Hepatic stellate cell (primary cell): Measurements from ENCODE around the gene ADCY2.

Experiments used
- DNase-seq: peaks from one replicate; pipeline ENCODE4 v3.0.0; 2011; ENCODE audit warnings: low spot score

ADCY2 gene

DNA sequence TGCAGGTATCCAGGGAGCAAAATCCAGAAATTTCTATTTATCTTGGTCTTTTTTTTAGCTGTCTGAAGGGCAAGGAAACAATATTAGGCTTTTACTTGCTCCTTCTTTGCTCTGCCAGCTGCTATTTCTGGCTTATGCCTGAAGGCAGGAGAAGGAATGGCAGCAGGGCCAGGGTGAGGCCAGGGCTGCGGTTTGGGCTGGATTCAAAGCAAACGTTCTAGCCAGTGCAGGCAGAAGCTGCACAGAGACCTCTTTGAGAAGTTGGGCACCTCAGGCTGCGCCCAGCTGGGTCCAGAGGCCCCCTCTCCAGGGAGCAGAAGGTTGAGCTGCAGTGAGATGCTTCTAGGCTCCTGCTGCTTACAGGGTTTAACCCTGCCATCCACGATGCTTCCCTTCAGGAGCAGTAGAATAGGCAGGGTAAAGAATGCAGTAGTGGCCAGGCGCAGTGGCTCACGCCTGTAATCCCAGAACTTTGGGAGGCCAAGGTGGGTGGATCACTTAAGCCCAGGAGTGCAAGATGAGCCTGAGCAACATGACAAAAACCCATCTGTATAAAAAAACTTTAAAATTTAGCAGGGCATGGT lies 201.2 kb downstream of the ADCY2 start:
- DNase-seq, result no peak

DNA sequence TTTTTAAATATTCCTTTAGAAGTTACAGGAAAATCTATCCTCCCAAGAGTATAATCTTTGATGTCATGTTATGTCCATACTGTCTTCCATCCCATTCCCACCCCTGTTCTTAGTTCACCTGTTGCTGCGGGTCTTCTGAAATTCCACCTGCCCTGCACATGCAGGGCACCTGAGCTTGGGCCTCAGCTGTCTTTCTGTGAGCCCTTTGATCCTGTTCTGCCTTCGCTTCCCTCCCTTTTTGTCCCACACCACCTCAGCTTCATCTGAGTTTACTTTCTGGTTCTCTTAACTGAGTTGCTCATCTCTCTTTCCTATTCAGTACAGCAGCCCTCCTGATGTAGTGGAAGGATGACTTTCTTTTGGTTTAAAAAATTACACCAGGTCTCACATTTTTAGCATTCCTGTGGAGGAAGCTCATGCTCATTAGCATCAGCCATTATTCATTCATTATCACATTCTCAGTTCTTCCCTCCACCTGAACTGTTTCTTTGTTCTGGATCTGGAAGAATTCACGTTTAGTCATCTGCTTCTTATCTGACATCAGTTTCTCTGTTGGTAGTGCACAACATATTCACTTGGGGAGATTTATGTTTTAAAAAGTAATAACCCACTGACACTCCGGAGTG lies 211.0 kb downstream of the ADCY2 start:
- no peak for DNase-seq

DNA sequence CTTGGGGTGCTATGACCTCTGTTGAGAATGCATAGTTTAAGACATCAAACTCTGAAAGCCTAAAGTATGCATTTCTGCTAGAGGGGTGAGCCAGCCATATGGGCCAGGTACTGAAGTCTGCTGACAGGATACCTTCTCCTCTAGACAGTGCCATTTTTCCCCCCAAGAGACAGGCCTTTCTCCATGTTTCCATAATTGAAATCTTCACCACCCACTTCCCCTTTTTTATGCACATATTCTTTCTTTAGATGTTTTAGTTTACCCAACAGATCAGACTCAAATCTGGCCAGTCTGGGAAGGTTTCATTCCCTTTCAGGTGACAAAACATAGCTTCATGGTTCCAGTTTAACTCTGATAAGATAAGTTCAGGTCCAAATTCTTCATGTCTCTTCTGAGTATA lies 212.8 kb downstream of the ADCY2 start:
- DNase-seq, result no peak

DNA sequence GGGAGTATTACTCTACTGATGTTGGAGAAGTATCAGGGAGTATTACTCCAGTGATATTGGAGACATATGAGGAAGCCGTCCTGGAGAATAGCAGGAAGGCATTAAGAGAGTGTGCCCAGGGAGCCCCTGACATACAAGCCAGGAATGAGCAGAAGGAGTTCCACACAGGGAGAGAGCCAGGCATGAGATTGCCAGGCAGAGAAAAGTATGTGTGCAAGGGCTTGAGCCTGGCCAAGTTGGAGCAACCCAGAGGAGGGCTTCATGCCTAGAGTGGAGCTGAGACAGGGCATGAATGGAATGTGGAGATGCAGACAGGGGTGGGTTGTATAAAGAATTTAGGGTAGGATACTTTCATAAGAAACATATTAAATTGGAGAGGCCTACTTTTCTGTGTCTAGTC lies 213.8 kb downstream of the ADCY2 start:
- no peak for DNase-seq

DNA sequence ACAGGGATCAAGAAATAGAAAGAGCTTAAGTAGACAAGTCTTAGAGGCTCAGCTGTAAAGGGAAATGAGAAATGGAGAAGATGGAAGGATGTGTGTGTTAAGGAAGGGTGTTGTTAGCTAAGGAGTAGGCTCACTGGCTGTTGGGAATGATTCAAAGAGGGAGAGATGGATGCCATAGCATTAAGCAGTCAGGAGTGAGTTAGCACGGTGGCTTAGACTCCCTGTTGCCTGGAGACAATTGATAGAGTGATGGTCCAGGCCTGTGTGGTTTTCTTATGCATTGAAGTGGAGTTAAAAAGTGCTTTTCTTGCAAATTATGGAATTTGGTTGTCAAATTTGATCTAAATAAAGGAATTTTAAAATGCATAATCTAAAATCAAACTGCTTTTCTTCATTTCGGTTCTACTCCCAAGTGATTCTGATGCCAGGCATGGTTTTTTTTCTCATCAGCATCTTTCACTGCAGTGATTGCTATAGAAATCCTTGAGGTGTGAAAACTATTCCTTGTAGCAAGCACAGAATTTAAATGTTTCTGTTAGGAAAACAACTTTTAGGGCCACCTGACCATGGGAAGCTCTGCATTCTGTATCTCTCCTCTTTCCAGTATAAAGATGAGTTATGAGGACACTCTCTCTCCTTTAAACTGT lies 214.7 kb downstream of the ADCY2 start:
- no peak for DNase-seq

DNA sequence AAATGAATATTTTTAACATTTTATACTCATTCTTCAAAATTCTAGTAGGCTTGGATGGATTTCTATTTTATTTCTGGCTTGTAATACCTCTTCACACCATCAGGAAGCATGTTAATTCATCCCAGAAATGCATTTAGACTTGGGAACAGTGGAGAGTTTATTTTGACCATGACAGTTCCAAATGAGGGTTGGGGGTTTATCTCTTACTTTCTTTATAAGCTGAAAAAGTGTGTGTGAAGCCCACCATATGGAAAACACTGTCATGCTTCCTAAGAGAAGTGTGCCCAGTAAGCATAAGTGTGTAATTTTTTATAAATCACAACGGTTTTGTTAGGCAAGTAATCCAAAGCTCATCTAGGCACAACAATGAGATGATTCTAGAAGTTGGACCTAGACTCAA lies 215.6 kb downstream of the ADCY2 start:
- DNase-seq, result no peak

DNA sequence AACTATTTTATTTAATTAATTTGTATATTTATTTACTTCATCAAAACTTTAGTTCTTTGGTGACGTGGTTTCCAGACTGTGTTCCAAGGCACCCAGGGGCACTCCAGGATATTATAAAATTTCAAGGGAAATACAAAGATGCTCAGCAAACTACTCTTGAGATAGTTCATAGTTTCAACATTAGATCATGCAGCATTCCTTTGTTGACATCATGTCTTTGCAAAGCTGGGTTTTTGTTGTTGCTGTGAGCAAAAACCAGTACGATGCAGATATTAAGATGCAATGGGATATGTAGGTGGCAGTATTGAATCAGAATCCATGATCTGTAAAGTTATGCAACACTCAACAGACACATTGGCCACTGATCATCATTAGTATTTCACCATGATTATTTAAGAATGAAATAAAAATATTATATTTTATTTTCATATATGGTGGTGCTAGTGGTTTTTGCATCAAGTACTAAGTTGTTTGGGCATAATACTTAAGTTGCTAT lies 219.7 kb downstream of the ADCY2 start:
- DNase-seq, result no peak

DNA sequence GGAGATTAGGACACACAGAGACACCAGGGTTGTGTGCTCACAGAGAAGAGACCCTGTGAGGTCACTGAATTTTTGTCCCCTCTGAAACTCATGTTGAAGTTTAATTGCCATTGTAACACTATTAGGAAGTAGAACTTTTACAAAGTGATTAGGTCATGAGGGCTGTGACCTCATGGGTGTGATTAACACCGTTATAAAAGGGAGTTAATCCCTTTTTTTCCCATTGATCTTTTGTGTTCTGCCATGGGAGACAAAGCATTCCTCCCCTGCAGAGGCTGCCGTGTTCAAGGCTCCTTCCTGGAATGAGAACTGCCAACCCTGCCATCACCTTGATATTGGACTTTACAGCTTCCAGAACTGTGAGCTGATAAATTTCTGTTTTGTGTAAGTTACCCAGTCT lies 221.0 kb downstream of the ADCY2 start:
- no peak for DNase-seq

DNA sequence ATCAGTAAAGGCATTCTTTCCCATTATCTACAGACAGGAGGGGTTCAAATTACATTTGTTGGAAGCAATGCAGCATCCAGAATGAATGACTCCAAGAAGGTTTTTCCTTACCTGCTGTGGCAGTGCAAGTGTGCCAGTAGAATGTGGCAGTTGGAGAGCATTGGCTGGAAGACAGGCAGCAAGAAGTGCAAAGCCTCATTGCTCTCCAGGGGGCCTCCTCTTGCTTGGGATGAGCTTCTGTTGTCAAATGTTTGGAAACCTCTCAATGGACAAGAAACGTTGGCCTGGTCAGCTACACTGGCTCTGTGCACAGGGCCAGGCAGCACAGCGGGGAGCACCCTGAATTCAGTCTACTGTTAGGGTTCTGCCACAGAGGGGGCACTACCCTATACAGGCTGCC lies 226.6 kb downstream of the ADCY2 start:
- DNase-seq, result no peak

DNA sequence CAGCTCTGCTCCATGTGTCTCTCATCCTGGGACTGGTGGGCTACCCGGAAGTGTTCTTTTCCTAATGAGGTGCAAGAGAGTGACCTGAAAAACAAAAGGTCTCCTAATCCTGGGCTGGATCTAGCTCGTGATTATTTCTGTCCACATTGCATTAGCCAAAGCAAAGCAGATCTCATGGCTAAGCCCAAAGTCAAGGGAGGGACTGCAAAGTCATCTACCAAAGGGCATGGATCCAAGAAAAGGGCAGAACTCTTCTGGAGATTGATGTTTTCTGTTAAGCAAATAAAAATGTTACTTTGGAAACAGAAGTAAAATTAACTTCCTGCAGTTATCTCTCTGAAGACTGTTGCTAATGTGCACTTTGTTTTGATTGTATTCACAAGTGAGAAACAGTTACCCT lies 229.8 kb downstream of the ADCY2 start:
- DNase-seq, result no peak

DNA sequence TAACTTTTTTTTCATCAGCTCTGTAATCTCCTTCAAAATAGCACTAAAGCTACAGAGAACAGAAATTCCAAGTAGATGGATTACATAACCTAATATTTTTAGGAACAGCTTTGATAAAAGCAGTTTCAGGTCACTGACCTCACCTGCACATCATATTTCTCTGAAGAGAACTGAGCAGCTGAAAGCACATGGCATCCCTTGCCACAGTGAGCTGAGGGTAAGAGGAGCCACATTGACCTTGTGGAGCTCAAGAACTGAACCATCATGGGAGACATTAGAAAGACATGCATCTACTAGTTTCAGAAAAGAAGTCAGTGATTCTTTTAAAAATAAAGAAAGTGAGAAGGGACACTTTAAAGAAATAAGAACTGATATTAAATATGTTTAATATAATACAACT lies 232.3 kb downstream of the ADCY2 start:
- no peak for DNase-seq

DNA sequence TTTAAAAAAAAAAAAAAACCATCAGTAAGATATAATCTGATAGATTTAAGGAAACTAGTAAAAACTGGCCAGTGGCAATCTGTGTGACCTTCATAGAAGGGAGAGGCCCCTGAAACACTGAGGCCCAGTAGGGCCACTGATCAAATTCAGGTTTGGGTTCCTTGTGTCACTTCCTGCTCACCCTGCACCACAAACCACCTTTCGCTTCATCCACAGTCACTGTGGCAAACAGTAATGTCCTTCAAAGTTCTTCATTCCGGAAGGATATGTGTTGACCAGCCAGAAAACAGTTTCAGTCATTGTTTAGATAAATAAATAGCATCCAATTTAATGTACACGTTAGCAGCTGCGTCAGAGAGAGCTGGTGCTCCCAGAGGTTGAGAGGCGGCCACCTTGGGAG lies 232.9 kb downstream of the ADCY2 start:
- DNase-seq, result no peak

DNA sequence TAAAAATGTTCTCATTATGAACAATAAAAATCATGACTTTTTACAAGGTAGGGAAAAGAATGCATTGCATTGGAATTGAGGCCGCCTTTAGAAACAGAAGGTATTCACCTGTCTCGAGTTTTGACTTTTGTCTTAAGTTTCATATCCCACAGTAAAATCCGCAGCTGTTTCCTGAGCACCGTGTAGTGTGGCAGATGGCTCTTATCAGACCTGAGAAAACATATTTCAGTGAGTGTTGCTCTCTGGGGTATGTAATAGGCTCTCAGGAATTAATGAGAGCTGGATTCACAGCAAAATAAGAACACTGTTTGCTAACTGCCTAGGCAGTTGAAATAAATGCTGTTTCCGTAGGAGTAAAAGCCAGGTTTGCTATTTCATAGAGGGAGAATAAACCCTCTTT lies 233.6 kb downstream of the ADCY2 start:
- no peak for DNase-seq

DNA sequence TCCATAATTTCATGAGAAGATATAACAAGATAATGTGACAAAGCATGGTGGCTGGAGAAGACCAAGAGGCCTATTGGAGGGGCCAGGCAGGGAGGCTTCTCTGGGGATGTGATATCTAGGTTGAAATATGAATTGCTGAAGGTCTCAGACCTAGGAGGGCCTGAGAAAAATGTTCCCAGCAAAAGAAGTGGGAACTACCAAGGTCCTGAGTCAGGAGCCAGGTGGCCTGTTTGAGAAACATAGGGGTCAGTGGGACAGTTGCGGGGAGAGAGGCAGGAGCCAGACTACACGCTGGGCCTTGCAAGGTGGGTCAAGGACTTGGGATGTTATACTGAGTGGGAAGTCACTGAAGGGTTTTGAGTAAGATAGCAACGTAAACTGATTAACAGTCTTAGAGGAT lies 238.9 kb downstream of the ADCY2 start:
- no peak for DNase-seq

DNA sequence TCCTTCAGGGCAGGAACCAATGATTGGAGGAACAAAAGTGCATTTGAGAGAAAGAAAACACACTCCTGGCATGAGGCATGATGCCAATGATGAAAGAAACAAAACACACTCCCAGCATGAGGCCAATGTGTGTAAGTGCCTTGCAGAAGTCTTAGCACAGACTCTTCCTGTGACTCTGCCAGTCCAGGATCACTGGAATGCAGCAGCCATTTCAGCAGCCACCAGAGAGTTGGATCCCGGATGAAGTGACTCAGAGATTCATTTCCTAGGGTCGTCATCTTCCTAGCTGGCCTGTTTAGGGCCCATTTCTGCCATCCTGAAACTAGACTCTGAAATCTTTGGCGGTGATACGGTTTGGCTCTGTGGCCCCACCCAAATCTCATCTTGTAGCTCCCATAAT lies 242.5 kb downstream of the ADCY2 start:
- DNase-seq, result no peak

DNA sequence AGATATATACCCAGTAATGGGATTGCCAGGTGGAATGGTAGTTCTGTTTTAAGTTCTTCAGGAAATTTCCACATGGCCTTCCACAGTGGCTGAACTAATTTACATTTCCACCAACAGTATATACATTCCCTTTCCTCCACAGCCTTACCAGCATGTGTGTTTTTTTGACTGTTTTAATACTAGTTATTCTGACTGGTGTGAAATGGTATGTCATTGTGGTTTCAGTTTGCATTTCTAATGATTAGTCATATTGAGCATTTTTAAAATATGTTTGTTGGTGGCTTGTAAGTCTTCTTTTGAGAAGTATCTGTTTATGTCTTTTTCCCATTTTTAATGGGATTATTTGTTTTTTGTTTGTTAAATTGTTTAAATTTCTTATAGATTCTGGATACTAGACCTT lies 246.1 kb downstream of the ADCY2 start:
- no peak for DNase-seq

DNA sequence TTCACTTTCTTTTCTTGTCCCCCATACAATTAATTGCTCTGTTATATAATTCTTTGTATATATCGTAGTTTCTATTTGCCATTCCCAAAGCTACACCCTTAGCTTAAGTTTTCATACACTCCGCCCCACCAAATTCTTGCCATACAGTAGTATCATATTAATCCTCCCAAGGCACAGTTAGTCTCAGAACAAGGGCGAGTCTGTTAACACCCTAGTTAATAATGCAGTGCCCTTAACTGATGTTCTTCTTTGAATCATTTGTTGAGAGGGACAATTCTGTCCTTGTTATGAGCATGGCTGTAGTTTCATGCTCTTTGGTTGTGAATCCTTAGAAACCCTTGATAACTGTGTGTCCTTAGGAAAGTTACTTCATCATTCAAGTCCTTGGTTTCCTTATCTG lies 248.8 kb downstream of the ADCY2 start:
- DNase-seq, result no peak

DNA sequence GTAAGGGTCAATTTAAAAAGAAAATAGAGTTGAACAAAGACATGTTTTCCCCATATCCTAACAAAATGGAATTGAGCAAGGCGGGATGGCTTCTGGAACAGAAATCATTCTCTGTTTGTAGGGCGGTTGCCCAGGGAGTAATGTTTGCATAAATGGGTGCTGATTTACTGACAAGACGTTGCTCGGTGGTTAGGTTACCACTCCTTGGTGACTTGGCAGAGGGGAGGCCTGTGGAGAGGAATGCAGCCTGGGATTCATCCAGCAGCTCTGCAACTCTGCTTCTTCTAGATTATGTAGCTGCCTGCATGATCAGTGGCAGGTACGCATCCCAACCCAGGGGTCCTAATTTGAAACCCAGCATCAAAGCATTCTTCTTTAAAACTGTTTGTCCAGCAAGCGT lies 254.8 kb downstream of the ADCY2 start:
- DNase-seq, result no peak

DNA sequence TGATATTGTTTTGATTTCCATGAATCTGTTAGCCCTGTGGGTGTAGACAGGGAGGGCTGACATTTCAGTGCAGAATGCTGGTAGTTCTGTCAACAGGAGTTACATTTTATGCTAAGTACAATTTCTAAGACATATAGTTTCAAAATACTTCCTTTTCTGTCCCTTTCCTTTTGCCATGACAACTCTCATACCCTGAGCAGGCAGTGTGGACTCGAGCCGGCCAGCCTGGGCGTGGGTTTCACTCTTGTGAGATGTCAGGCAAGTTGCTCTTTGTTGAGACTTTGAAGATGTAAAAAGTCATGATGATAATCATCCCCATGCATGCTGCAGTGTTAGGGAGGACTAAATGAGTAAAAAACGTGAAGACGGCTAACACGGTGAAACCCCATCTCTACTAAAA lies 257.1 kb downstream of the ADCY2 start:
- DNase-seq, result no peak

DNA sequence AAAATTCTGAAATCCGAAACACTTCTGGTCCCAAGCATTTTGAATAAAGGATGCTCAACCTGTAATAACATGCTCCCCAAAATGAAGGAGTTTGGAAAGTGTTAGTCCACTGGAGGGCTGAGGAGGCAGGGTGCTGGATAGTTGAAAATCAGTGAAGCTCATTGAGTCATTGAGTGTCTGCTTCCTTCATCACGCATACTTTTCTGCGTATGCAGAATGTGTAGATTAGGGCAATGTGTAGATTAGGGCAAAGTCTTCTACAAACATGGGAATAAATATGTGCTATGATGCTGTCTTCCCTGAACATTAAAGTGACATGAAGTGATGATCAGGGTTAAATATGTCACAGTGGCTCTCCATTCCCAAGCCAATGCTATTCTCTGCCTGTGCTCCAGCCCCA lies 261.2 kb downstream of the ADCY2 start:
- no peak for DNase-seq

DNA sequence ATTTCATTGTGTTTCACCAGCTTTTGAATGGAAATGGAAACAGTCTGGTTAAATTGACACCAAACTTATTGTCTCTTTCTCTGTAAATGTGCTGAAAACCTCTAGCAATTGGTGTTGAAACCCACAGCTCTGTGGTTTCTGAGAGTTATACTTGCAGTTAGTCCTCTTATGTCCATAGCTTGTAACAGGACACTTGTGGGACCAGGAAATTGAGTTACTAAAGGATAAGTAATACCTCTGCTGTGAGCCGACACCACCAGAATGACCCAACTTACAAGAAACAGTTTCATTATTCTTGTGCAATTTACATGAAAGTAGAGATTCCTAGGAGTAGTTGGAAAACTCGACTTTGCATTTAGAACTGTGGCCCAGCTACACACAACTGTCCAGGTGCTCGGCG lies 263.5 kb downstream of the ADCY2 start:
- DNase-seq, result no peak

DNA sequence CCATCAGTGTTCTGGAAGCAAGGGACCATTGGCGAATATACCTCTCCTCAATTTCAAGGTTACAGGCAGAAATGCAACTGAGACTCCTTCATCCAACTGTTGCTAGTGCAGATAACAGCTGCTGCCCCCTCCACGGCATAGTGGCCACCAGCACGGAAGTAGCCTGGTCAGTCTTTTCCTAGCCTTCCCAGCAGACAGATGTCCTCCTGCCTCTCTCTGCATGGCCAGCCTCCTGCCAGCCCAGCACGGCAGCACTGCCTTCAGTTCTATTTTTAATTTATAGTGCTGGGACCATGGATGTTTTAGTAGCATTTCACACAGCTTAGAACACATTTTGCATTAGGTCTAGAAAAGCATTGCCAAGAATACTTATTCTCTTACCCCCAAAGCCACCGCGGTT lies 266.4 kb downstream of the ADCY2 start:
- no peak for DNase-seq

DNA sequence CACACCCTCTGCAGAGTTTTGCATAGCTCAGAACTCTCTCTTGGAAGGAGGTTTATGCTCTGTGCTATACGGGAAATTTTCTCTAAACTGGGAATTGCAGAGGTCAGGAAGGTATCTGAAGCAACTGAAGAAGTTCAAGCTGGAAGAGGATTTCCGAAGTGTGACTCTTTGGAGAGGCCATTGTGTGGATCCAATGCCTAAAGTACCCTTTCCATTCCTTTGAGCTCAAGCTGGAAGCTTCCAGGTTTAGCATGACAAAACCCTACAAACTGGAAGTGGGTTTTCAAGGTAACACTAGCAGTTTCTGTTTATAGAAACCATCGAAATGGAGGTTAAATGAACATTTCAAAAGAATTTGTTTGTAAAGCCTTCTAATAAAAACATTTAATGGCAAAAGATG lies 267.9 kb downstream of the ADCY2 start:
- no peak for DNase-seq

DNA sequence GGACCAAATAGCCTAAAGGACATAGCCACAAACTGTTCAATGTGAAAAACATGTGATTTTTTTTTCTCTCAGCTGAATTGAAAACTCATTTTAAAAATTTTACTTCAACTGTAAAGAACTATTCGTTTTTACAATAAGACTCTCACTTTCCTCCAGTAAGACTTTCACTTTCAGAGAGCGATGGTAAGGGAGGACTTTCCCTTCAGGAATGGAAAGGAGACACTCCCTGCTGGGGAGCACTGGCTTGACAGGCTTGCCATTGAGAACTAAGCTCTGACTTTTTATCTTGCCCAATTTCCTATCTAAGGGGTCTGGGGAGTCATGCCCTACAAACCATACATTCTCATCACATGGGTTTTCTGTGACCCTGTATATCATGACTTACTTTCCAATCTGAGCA lies 268.3 kb downstream of the ADCY2 start:
- DNase-seq, result no peak
